Panc1 (cell line): ENCODE results near the gene GIN1.

Experiments
- POLR2AphosphoS5 ChIP-seq: IDR thresholded peaks from 2 replicates; pipeline ENCODE4 v1.6.1; 2012; ENCODE audit warnings: mild to moderate bottlenecking, low read depth, low read length, moderate library complexity
- TCF7L2 ChIP-seq: IDR thresholded peaks from 2 replicates; pipeline ENCODE4 v1.6.1; 2011; ENCODE audit warnings: mild to moderate bottlenecking, low read depth, low read length, inconsistent platforms
- TF ChIP-seq, protein P1 (sequence below): fragments of 450-650 bp; IDR thresholded peaks from 2 replicates; pipeline ENCODE4 v1.5.1; 2017; ENCODE audit warnings: mild to moderate bottlenecking

DNA sequence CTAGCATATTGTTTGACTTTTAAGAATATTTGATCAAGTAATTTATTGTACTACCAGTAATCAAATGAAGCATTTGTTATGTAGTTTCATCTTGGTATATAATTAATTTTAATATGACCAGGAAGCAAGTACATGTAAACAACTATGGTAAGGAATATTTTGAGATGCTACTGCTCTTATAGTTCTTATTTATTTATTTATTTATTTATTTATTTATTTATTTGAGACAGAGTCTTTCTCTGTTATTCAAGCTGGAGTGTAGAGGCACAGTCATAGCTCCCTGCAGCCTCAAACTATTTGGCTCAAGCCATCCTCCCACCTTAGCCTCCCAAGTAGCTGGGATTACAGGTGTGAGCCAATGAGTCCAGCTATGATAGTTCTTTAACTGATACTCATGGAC is 8.3 kb upstream of the GIN1 start:
- TF ChIP-seq, protein P1, sequence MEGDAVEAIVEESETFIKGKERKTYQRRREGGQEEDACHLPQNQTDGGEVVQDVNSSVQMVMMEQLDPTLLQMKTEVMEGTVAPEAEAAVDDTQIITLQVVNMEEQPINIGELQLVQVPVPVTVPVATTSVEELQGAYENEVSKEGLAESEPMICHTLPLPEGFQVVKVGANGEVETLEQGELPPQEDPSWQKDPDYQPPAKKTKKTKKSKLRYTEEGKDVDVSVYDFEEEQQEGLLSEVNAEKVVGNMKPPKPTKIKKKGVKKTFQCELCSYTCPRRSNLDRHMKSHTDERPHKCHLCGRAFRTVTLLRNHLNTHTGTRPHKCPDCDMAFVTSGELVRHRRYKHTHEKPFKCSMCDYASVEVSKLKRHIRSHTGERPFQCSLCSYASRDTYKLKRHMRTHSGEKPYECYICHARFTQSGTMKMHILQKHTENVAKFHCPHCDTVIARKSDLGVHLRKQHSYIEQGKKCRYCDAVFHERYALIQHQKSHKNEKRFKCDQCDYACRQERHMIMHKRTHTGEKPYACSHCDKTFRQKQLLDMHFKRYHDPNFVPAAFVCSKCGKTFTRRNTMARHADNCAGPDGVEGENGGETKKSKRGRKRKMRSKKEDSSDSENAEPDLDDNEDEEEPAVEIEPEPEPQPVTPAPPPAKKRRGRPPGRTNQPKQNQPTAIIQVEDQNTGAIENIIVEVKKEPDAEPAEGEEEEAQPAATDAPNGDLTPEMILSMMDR = no peak
- no peak for TF ChIP-seq POLR2AphosphoS5
- TF ChIP-seq TCF7L2 = no peak
